Esophagus squamous epithelium (tissue), 5 donors: ENCODE measurements around the gene ZRANB2. TPM values are rescaled to one million over a fixed set of nuclear protein-coding genes. Genes with fewer than 3 reads are reported as not detected.

Experiments used
- DNase-seq: peaks from one replicate; lab custom pipeline; 2025; lab: John Stamatoyannopoulos, UW
- H3K27ac ChIP-seq, 4 donors: fragments of 200-600 bp; sonication (generic); one replicate each; pipeline ENCODE4 v1.5.1; 2016 to 2019; ENCODE audit warnings: mild to moderate bottlenecking in 1 of 4
- H3K27me3 ChIP-seq, 4 donors: fragments of 200-600 bp; sonication (generic); 1 replicate in 3 of 4; 2 replicates in 1 of 4; pipeline versions ENCODE4 v1.5.1 to v1.6.0; 2017 to 2021; ENCODE audit warnings: antibody characterized with exemption in 1 of 4
- H3K36me3 ChIP-seq, 3 donors: fragments of 200-600 bp; sonication (generic); one replicate each; pipeline ENCODE4 v1.5.1; 2016 to 2019
- H3K4me1 ChIP-seq, 3 donors: fragments of 200-600 bp; sonication (generic); one replicate each; pipeline ENCODE4 v1.5.1; 2017 to 2019
- H3K4me3 ChIP-seq, 4 donors: fragments of 200-600 bp; sonication (generic); 1 replicate in 3 of 4; 2 replicates in 1 of 4; pipeline ENCODE4 v1.5.1; 2016 to 2019; ENCODE audit warnings: mild to moderate bottlenecking in 2 of 4, moderate library complexity in 1 of 4
- H3K9me3 ChIP-seq, 3 donors: fragments of 200-600 bp; sonication (generic); one replicate each; pipeline ENCODE4 v1.5.1; 2016 to 2019
- POLR2A ChIP-seq, 4 donors: fragments of 450-650 bp; IDR thresholded peaks; one replicate each; pipeline ENCODE4 v1.6.1; 2017; ENCODE audit warnings: antibody characterized with exemption in 4 of 4, mild to moderate bottlenecking in 4 of 4, moderate library complexity in 3 of 4
- WGBS, 2 donors: methylation state at CpG; one replicate each; pipeline ENCODE4 v1.1.5; 2018; 5-methylcytosine and 5-hydroxymethylcytosine counted together
- intact Hi-C: fragments of 100-400 bp; cut with DNase I; formaldehyde crosslinking; loops from one replicate; pipeline ENCODE4 v1.15.0; 2022
- total RNA-seq, 4 donors: library from RNA; depleted of rRNA; stranded (reverse); fragments of >200 nt; gene quantifications; one replicate each; pipeline ENCODE4 v1.1.0, GENCODE V29; 2016
- TF ChIP-seq, protein P1 (sequence below), 6 experiments: fragments of 450-650 bp in 4 of 6; fragments of 200-600 bp in 2 of 6; sonication (generic) in 2 of 6; IDR thresholded peaks; one replicate each; pipeline ENCODE4 v1.5.1; 2016 to 2019; ENCODE audit warnings: antibody characterized with exemption in 6 of 6, mild to moderate bottlenecking in 4 of 6, moderate library complexity in 4 of 6
- donor health status: DM: yes; HTN: yes; CAD: no.

The ZRANB2 gene
- total RNA-seq, 4 donors from 2014 or later = 17.4 to 67.7 (median 36.8) TPM

DNA sequence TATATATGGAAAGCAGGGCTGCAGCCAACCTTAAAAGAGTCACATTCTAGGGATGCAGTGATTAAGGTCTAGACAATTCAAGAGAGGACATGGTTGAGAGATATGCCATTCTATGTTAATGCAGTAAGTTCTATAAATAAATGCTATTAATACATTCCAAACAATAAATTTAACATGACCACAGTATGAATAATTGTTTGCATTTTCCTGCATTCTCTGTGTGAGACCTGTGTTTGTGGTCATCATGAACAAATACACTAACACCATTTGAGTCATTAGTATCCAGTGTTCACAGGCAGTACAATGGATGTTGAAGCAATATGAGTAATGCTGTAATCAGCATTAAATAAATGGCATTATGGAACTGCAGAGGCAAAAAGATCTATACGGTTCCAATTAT, 5.5 kb upstream of the ZRANB2 start:
- TF ChIP-seq, protein P1, sequence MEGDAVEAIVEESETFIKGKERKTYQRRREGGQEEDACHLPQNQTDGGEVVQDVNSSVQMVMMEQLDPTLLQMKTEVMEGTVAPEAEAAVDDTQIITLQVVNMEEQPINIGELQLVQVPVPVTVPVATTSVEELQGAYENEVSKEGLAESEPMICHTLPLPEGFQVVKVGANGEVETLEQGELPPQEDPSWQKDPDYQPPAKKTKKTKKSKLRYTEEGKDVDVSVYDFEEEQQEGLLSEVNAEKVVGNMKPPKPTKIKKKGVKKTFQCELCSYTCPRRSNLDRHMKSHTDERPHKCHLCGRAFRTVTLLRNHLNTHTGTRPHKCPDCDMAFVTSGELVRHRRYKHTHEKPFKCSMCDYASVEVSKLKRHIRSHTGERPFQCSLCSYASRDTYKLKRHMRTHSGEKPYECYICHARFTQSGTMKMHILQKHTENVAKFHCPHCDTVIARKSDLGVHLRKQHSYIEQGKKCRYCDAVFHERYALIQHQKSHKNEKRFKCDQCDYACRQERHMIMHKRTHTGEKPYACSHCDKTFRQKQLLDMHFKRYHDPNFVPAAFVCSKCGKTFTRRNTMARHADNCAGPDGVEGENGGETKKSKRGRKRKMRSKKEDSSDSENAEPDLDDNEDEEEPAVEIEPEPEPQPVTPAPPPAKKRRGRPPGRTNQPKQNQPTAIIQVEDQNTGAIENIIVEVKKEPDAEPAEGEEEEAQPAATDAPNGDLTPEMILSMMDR (IDR thresholded peaks at IDR 0.05) = no peak
- no peak for TF ChIP-seq POLR2A (IDR thresholded peaks at IDR 0.05)
- 48 to 63% methylated on average over 1 of the region's 1 CpG for WGBS, 2 donors
- Histone ChIP-seq H3K27me3 (peaks cover 0 to 4% (median 0%) of the 10 kb centered on the region in 4 donors), H3K9me3 (no peaks in the 10 kb centered on the region), H3K4me3 (no peak overlapping the region), H3K4me1 (peaks cover 0 to 5% (median 0%) of the 10 kb centered on the region in 3 donors), H3K36me3 (no peaks in the 10 kb centered on the region), H3K27ac (no peak overlapping the region)
- intact Hi-C loops = no loop called here
- no peak for DNase-seq

DNA sequence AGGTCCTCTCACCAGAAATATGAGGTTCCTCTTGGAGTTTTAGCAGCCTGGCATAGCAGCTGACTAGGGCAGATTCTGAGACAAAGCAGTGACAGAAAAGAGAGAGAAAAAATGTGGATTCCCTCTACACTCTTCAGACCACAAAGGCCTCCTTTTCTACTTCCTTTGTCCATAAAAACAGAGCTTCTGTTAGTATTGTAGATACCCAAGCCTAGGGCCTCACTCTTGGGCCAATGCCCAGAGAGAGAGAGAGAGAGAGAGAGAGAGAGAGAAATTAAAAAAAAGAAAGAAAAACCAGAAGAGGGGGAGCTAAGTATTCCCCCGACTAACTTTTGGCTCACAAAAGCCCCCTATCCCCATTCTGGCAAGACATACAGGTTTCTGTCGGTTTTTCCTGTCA, 2.4 kb upstream of the ZRANB2 start:
- TF ChIP-seq, protein P1 (IDR thresholded peaks at IDR 0.05) = no peak
- no peak for TF ChIP-seq POLR2A (IDR thresholded peaks at IDR 0.05)
- intact Hi-C loops = no loop called here
- H3K4me3 ChIP-seq = no peak overlapping the region
- 61 to 82% methylated on average over 2 of the region's 2 CpGs for WGBS, 2 donors
- H3K27ac ChIP-seq = no peak overlapping the region
- H3K4me1 ChIP-seq = peaks cover 4 to 24% (median 10%) of the 10 kb centered on the region in 3 donors
- DNase-seq = no peak
- H3K9me3 ChIP-seq = no peaks in the 10 kb centered on the region
- peaks cover 0 to 4% (median 0%) of the 10 kb centered on the region in 4 donors for H3K27me3 ChIP-seq
- peaks cover 0 to 2% (median 0%) of the 10 kb centered on the region in 3 donors for H3K36me3 ChIP-seq

DNA sequence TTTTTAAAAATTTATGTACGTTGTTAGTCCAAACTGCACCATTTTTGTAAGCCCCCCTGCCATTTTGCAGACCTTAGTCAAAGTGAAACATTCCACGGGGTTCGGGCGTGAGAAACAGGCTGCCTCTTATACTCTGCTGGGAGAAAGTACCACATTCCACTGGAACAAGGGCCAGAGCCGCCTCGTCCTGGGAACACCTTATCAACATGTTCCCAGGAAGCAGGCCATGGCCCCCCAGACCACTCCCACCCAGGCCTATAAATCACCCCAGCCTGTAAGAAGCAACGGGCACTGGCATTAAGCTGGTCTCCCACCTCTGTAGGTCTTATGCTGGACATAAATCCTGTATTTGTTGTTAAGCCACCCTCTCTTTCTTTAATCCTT, 854 bp upstream of the ZRANB2 start:
- Histone ChIP-seq H3K4me1 (peaks cover 4 to 35% (median 10%) of the 10 kb centered on the region in 3 donors), H3K4me3 (peak overlapping the region in 3 of 4 donors; percentile 70 to 90 (median 71)), H3K27ac (peak overlapping the region in 3 of 4 donors; percentile 88 to 93 (median 91)), H3K36me3 (peaks cover 0 to 17% (median 6%) of the 10 kb centered on the region in 3 donors), H3K27me3 (peaks cover 0 to 4% (median 0%) of the 10 kb centered on the region in 4 donors), H3K9me3 (no peaks in the 10 kb centered on the region)
- WGBS, 2 donors = 70 to 84% methylated on average over 2 to 7 of the region's 7 CpGs
- TF ChIP-seq POLR2A (IDR thresholded peaks at IDR 0.05) = no peak
- TF ChIP-seq, protein P1 (IDR thresholded peaks at IDR 0.05) = no peak
- no peak for DNase-seq
- intact Hi-C loops = no loop called here

DNA sequence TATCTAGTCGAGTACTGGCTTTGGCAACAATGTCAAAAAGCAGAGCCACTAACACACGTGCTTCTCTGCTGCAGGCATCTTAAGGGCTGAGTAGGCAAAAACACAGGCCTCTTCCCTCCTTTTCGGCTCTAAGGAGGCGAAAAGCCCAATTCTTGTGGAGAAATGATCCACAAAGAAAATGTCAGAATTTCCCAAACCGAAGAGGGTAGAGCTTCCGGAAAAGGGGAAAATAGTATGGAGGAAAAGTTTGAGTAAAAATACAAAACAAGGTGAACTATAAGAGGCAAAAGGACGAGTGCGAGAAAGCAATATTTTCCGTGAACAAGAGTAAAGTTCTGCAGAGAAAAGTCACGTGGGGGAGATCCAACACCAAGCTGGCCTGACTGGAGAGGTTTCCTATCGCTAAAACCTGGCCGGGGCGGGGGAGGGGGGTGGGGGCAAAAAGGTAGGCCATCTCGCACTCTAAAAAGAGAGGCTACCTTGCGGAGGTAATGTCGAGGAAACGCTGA, 551 bp downstream of the ZRANB2 start:
- Histone ChIP-seq H3K27me3 (peaks cover 0 to 4% (median 0%) of the 10 kb centered on the region in 4 donors), H3K4me3 (peak overlapping the region; percentile 70 to 90 (median 73)), H3K4me1 (peaks cover 4 to 35% (median 10%) of the 10 kb centered on the region in 3 donors), H3K9me3 (no peaks in the 10 kb centered on the region), H3K36me3 (peaks cover 0 to 31% (median 15%) of the 10 kb centered on the region in 3 donors), H3K27ac (peak overlapping the region; percentile 83 to 93 (median 90))
- TF ChIP-seq, protein P1 (IDR thresholded peaks at IDR 0.05) = no peak
- TF ChIP-seq POLR2A (IDR thresholded peaks at IDR 0.05) = no peak
- WGBS, 2 donors = 0 to 1% methylated on average over 17 of the region's 17 CpGs
- intact Hi-C loops = no loop called here
- no peak for DNase-seq

DNA sequence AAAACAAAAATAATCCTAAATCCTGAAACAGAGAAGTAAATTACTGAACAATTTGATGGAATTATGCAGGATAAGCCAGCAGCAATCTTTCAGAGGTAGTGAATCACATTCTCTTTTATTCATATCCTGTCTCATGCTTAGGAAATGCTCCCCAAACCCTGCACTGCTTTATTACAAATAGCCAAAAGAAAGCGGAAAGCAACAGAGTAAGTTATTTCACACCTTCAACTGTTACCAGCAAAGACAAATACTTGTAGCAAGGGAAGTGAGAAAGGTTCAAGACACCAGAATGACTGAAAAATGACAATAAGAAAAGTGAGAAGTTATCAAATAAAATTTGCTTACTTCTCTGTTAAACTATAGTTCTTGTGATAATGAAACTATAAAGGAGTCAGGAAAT, 6.2 kb downstream of the ZRANB2 start:
- Histone ChIP-seq H3K4me1 (peaks cover 4 to 25% (median 7%) of the 10 kb centered on the region in 3 donors), H3K27me3 (no peaks in the 10 kb centered on the region), H3K36me3 (peaks cover 4 to 87% (median 30%) of the 10 kb centered on the region in 3 donors), H3K27ac (no peak overlapping the region), H3K9me3 (no peaks in the 10 kb centered on the region), H3K4me3 (no peak overlapping the region)
- 82 to 100% methylated on average over 1 of the region's 1 CpG for WGBS, 2 donors
- intact Hi-C loops = no loop called here
- TF ChIP-seq, protein P1 (IDR thresholded peaks at IDR 0.05) = no peak
- TF ChIP-seq POLR2A (IDR thresholded peaks at IDR 0.05) = no peak
- no peak for DNase-seq
